ENCODE results near the gene MINDY3. TPM values are rescaled to one million over a fixed set of nuclear protein-coding genes. Genes with fewer than 3 reads are reported as not detected.
"Not testable (repeated sequence)": the region's sequence is repeated elsewhere in the genome, so short reads cannot be mapped to it uniquely, and the experiment has no call there.

The MINDY3 gene
- total and polyA plus RNA-seq, 2 donors from 2014 or later = 22.2 to 31.5 TPM

GRCh38 chr10:15780353-15781135 lies 79.8 kb downstream of the MINDY3 start:
- Histone ChIP-seq H3K4me3 (ENCODE audit: low read length in 3 of 3) (no peak overlapping the region), H3K9me3 (ENCODE audit: control insufficient read depth in 2 of 3, insufficient read depth in 1 of 3, low read length in 3 of 3) (peaks cover 0 to 4% (median 3%) of the 10 kb centered on the region in 3 donors), H3K36me3 (ENCODE audit: control insufficient read depth in 2 of 3, insufficient read depth in 3 of 3, low read length in 3 of 3) (peaks cover 4 to 10% (median 5%) of the 10 kb centered on the region in 3 donors), H3K4me1 (ENCODE audit: control insufficient read depth in 2 of 3, insufficient read depth in 2 of 3, low read depth in 1 of 3, low read length in 3 of 3) (no peaks in the 10 kb centered on the region), H3K9ac (ENCODE audit: low read length in 3 of 3) (no peak overlapping the region), H3K27ac (ENCODE audit: low read depth in 2 of 2, low read length in 2 of 2) (no peak overlapping the region), H3K27me3 (ENCODE audit: control insufficient read depth, insufficient read depth, low read length) (no peaks in the 10 kb centered on the region)
- intact Hi-C loops (cut with DNase I) = no loop called here
- FAIRE-seq = no peak
- DNase-seq = no peak
- no peak for TF ChIP-seq CTCF (IDR thresholded peaks at IDR 0.05; ENCODE audit: borderline replicate concordance, extremely low read depth, insufficient read depth)

GRCh38 chr10:15775513-15775912 lies 84.8 kb downstream of the MINDY3 start:
- H3K4me1 ChIP-seq (ENCODE audit: control insufficient read depth in 2 of 3, insufficient read depth in 2 of 3, low read depth in 1 of 3, low read length in 3 of 3) = no peaks in the 10 kb centered on the region
- no peak for FAIRE-seq
- H3K9me3 ChIP-seq (ENCODE audit: control insufficient read depth in 2 of 3, insufficient read depth in 1 of 3, low read length in 3 of 3) = peaks cover 0 to 4% (median 3%) of the 10 kb centered on the region in 3 donors
- H3K4me3 ChIP-seq (ENCODE audit: low read length in 3 of 3) = no peak overlapping the region
- no peak for DNase-seq
- H3K9ac ChIP-seq (ENCODE audit: low read length in 3 of 3) = no peak overlapping the region
- H3K36me3 ChIP-seq (ENCODE audit: control insufficient read depth in 2 of 3, insufficient read depth in 3 of 3, low read length in 3 of 3) = peaks cover 0 to 7% (median 3%) of the 10 kb centered on the region in 3 donors
- no peak overlapping the region for H3K27ac ChIP-seq (ENCODE audit: low read depth in 2 of 2, low read length in 2 of 2)
- TF ChIP-seq CTCF (IDR thresholded peaks at IDR 0.05; ENCODE audit: borderline replicate concordance, extremely low read depth, insufficient read depth) = no peak
- intact Hi-C loops (cut with DNase I) = no loop called here
- H3K27me3 ChIP-seq (ENCODE audit: control insufficient read depth, insufficient read depth, low read length) = no peaks in the 10 kb centered on the region

- H3K36me3 ChIP-seq (ENCODE audit: control insufficient read depth in 2 of 3, insufficient read depth in 3 of 3, low read length in 3 of 3); H3K9ac ChIP-seq (ENCODE audit: low read length in 3 of 3); intact Hi-C loops (cut with DNase I); H3K27ac ChIP-seq (ENCODE audit: low read depth in 2 of 2, low read length in 2 of 2); H3K4me1 ChIP-seq (ENCODE audit: control insufficient read depth in 2 of 3, insufficient read depth in 2 of 3, low read depth in 1 of 3, low read length in 3 of 3); H3K27me3 ChIP-seq (ENCODE audit: control insufficient read depth, insufficient read depth, low read length); H3K4me3 ChIP-seq (ENCODE audit: low read length in 3 of 3); FAIRE-seq; DNase-seq; H3K9me3 ChIP-seq (ENCODE audit: control insufficient read depth in 2 of 3, insufficient read depth in 1 of 3, low read length in 3 of 3): not testable (repeated sequence)
Observed at GRCh38 chr10:15774534-15774933, 85.8 kb downstream of the MINDY3 start.

GRCh38 chr10:15764892-15765454 lies 95.3 kb downstream of the MINDY3 start:
- no peak for TF ChIP-seq CTCF (IDR thresholded peaks at IDR 0.05; ENCODE audit: borderline replicate concordance, extremely low read depth, insufficient read depth)
- Histone ChIP-seq H3K4me1 (ENCODE audit: control insufficient read depth in 2 of 3, insufficient read depth in 2 of 3, low read depth in 1 of 3, low read length in 3 of 3) (no peaks in the 10 kb centered on the region), H3K9ac (ENCODE audit: low read length in 3 of 3) (no peak overlapping the region), H3K27me3 (ENCODE audit: control insufficient read depth, insufficient read depth, low read length) (no peaks in the 10 kb centered on the region), H3K27ac (ENCODE audit: low read depth in 2 of 2, low read length in 2 of 2) (no peak overlapping the region), H3K4me3 (ENCODE audit: low read length in 3 of 3) (no peak overlapping the region), H3K9me3 (ENCODE audit: control insufficient read depth in 2 of 3, insufficient read depth in 1 of 3, low read length in 3 of 3) (no peaks in the 10 kb centered on the region), H3K36me3 (ENCODE audit: control insufficient read depth in 2 of 3, insufficient read depth in 3 of 3, low read length in 3 of 3) (no peaks in the 10 kb centered on the region)
- intact Hi-C loops (cut with DNase I) = no loop called here
- FAIRE-seq (no peak), DNase-seq (no peak)
